Measurements from ENCODE around the gene CNPY2.
"Not testable (repeated sequence)": the region's sequence is repeated elsewhere in the genome, so short reads cannot be mapped to it uniquely, and the experiment has no call there.

Gene CNPY2

DNA sequence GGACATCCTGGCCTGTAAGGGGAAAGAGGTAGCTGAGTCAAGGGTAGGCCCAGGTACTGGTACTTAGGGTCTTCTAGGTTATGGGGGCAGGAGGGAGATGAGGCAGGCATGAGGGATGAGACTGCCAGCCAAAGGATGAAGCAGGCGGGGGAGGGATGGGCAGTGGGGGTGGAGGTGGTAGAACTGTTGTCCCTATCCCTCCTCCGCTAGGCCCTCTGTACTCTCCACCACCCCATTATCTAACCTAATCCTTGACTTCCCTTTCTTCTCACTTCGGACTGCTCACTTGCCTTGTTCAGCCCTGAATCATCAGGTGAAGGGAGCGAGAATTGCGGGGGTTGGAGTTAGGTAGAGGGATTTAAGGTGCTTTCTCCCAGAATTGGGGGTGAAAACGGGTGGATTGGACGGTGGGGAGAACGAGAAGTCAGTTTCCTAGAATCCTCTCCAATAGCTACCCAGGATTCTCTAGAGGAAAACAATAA, 17.4 kb upstream of the CNPY2 start:
- peak; percentile 46 for DNase-seq

DNA sequence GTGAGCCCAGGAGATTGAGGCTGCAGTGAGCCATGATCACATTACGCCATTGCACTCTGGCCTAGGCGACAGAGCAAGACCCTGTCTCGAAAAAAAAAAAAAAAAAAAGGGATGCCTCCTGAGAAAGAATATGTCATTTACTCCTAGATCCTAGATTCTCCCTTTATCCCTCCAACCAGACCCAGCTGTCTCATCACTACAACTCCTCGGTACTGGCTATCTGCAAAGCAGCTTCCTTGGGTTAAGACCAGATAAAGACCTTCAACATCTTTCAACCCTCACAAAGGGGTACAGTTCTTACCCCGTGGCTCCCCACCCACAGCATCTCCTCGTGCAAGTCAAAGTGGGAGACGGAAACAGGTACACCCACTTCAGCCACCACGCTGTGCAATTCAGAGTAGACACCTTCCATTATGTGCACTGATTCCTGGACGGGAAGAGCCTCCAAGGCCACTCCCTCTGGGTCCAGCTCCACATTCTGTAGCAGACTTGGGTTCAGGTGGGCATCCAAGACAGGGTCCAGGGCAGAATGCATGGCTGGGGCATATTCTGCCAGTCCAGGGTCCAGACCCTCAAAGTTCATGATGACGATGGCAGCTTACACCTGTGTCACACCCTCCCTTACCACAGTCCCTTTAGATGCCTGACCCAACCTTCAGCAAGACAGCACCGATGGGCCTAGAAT, 16.9 kb upstream of the CNPY2 start:
- DNase-seq: no peak

DNA sequence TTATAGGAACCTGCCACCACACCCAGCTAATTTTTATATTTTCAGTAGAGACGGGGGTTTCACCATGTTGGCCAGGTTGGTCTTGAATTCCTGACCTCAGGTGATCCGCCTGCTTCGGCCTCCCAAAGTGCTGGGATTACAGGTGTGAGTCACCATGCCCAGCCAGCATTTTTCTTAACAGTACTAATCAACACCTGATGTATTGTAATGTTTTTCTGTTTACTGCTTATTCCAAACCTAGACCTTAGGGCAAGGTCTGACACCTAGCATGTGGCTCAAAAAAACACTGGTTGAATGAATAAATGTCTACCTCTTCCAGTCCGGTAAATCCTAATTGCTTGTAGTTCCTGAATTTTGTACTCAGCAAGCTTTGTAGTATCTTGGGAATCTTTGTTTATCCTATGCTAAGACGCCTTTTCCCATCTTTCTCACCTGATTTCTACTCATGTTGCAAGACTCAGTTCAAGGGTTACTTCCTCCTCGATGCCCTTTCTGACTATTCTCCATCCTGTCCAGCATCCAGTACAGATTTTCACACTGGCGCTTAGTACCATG, 15.2 kb upstream of the CNPY2 start:
- no peak for DNase-seq

DNA sequence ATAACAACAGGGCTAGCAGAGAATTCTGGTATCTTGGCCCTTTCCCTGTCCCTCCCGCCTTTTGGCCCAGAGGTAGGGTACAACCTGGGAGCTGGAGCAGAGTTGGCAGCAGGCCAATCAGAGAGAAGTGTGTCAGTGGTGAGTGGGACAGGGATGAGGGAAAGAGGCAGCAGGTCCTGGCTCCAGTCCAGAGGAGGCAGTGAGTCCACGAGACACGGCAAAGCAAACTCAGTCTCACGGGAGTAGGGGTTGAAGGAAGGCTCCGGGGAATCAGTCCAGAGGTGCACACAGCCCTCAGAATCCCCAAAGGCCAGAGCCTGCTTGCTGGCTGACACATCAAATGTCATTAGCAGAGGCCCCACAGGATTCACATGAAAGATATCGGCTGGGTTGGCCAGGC, 10.7 kb upstream of the CNPY2 start:
- DNase-seq: no peak

DNA sequence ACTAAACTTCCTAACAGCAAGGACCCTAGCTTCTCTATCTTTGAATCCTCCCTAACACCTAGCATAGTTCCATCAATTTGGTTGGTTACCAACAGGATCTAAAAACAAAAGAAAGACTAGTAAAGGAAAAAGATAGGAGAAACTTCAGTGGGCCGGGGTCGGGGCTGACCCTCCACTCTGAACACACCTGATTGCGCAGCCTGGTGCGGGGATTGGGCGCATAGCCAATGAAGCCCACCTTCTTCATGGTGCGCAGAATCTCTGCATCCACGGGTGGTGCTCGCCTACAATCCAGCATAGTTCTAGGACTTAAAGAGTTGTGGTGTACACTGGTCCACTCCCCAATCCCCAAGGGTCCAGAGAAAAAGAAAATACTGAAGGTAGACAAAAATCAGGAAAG, 10.3 kb upstream of the CNPY2 start:
- DNase-seq: no peak

DNA sequence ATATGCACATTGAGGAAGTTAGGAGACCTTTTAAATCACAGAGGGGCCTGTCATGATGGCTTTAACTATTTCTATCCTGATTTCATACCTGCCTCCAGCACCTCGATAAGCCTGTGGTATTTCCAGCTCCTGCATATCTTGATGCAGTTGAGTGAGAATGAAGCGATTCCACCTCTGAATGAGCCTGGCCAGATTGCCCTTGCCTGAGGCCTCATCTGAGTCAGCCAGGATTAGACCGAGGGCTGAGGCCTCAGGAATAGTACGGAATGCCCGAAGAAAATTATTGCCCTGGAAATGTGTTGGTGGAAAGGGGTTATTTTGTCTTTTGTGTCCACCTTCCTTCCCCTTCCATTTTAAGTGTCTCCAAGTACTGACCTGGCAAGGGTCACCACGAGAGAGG, 8.4 kb upstream of the CNPY2 start:
- no peak for DNase-seq

DNA sequence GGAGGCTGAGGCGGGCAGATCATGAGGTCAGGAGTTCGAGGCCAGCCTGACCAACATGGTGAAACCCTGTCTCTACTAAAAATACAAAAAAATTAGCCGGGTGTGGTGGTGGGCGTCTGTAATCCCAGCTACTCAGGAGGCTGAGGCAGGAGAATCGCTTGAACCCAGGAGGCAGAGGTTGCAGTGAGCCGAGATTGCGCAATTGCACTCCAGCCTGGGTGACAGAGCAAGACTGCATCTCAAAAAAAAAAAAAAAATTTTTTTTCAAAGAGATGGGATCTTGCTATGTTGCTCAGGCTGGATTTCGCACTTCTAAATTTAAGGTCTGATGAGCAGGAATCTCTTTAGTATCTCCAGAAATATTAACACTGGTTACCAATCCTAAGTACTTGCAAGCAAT, 5.8 kb upstream of the CNPY2 start:
- DNase-seq: not testable (repeated sequence)

DNA sequence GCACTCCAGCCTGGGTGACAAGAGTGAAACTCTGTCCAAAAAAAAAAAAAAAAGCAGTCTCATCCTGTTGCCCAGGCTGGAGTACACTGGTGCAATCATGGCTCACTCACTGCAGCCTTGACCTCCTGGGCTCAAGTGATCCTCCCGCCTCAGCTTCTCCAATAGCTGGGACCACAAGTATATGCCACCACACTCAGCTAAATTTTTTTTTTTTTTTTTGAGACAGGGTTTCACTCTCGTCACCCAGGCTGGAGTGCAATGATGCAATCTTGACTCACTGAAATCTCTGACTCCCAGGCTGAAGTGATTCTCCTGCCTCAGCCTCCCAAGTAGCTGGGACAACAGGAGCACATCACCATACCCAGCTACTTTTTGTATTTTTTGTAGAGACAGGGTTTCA, 5.2 kb upstream of the CNPY2 start:
- DNase-seq: no peak

DNA sequence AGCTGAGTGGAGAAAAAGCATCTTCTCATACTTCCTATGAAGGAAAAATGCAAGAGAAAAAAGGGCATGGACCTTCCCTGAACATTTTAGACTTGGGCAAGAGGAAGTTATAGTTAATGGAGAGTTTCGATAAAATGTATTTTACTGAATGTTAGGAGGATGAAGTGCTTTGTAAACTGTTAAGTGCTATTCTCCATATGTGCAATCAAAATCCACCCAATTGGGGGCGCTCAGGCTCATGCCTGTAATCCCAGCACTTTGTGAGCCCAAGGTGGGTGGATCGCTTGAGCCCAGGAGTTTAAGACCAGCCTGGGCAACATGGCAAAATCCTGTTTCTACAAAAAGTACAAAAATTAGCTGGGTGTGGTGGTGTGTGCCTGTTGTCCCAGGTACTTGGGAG, 1.9 kb upstream of the CNPY2 start:
- no peak for DNase-seq

DNA sequence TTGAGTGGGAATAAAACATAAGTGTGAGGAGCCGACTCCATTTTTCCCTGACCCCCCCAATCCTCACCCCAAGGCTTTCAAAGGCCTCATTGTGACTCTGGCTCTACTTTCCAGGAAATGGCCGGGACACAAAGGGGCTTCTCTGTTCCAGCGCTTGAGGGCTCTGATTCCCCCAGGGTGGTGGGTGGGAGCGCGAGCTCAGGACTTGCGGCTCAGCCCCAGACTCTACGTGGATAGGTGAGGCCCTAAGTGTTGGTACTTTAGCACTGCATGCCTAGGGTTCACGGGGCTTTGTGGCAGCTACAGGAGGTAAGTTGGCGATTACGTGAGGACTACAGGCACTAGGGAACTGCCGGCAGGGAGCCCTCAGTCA, 553 bp downstream of the CNPY2 start:
- DNase-seq: peak; percentile 65

DNA sequence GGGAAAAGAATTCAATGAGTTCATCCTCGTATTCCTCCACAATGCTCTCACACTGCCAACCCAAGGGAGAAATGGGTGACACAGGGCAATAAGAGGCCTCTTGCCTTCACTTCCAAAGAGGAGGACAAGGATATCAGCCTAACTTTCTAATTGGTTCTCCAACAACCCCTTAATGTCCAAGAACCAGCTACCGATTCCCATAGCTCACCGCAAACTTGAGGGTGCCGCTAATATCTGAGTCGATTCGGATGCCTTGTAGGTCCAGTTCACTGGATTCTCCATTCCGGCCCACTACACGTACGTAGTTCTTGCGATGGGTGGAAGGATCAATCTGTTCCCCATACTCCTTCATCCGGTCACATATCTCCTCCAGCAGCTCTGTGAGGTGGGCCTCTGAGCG, 4.8 kb downstream of the CNPY2 start:
- DNase-seq: no peak

DNA sequence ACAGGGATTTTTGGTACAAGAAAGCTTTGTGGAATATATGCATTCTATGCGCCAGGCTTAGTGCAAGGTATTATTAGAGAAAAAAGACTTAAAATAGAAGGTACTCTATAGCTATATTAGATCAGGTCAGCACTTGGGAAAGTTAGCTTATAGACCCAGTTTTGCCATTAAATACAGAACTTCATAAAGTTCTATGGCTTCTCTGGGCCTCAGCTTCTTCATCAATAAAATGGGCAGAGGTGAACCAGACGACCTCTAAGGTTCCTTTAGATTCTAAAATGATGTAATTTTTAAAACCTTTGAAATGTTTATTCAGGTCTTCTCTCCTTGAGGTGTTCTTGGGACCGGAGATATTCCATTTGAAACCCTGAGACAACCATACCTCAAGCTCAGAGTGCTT, 7.1 kb downstream of the CNPY2 start:
- DNase-seq: no peak

DNA sequence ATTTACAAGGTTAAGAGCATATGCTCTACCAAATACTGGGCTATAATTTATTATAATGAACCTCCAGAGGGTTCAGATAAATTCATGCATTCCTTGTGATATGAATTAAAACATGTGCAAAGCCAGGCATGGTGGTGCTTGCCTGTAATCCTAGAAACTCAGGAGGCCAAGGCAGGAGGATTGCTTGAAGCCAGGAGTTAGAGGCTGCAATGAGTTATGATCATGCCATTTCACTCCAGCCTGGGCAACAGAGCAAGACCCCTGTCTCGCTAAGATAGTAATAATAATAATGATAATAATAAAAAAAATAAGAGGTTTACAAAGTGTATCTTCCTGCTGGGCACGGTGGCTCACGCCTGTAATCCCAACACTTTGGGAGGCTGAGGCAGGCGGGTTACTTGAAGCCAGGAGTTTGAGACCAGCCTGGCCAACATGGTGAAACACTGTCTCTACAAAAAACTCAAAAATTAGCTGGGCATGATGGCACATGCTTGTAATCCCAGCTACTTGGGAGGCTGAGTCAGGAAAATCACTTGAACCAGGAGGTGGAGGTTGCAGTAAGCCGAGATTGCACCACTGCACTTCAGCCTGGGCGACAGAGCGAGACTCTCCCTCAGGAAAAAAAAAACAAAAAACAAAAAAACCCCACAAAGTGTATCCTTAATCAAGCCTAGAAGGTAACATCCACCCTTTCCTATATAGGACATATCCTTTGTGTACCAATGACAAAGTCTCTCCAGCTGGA, 8.4 kb downstream of the CNPY2 start:
- DNase-seq: no peak

DNA sequence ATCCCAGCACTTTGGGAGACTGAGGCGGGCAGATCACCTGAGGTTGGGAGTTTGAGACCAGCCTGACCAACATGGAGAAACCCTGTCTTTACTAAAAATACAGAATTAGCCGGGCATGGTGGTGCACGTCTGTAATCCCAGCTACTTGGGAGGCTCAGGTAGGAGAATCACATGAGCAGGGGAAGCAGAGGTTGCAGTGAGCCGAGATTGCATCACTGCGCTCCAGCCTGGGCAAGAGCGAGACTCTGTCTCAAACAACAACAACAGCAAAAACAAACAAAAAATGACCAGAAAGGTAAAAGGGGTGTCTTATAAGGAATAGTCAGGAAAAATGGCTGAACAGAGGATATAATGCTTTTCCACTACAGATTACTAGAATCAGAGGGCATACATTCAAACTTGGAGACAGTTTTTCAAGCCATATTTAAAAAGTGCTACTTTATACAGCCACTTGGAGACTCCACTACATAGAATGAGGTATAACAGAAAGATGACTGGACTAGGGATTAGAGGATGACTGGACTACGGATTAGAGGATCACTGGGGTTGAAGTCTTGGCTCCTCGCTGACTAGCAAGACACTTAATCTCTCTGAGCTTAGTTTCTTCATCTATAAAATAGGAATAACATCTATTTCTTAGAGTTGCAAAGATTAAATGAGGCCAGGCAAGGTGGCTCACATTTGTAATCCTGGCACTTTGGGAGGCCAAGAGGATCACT, 10.8 kb downstream of the CNPY2 start:
- peak; percentile 38 for DNase-seq

DNA sequence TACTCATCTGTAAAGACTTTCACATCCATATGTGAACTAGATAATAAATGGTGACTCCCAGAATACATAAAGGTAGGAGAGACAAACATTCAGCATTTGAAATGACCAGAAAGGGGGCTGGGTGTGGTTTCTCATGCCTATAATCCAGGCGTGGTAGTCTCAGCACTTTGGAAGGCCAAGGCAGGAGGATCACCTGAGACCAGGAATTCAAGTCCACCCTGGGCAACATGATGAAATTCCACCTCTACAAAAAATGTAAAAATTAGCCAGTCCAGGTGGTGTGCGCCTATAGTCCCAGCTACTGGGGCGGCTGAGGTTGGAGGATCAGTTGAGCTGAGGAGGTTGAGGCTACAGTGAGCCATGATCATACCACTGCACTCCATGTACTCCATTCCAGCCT, 11.5 kb downstream of the CNPY2 start:
- DNase-seq: no peak

DNA sequence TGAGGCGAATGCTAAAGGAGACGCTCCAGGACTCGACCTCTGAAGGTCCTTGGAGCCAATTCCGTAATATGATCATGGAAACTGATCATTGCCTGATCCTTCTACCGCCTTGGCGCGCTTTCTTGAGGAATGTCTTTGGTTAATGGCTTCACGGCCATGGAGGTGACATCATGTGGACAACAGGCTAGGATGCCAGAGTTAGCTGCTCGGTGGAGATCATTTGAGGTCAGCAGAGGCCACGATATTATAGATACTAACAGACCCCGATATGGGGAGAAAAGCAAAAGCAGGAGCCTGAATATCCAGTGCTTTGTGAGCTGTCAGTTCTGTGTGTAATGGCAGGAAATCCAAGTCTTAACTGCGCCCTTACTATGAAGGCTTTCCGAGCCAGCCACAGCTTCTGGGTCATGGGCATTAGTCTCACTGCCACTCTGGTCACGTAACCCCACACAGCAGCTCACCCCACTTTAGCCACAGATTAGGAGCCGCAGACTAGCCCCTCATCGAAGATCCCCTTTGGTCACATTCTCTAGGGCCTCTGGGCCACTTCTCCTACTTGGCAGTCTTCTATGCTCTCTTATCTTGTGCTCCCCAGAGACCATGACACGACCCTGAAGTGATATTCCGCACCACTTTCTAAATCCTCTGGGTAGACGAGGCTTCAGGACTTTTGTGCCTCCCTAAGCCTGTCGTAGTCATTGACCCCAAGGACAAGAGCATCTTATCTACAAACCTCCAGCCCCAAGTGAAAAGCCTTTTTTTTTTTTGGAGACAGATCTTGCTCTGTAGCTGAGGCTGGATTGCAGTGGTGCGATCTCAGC, 14.9 kb downstream of the CNPY2 start:
- peak; percentile 43 for DNase-seq

DNA sequence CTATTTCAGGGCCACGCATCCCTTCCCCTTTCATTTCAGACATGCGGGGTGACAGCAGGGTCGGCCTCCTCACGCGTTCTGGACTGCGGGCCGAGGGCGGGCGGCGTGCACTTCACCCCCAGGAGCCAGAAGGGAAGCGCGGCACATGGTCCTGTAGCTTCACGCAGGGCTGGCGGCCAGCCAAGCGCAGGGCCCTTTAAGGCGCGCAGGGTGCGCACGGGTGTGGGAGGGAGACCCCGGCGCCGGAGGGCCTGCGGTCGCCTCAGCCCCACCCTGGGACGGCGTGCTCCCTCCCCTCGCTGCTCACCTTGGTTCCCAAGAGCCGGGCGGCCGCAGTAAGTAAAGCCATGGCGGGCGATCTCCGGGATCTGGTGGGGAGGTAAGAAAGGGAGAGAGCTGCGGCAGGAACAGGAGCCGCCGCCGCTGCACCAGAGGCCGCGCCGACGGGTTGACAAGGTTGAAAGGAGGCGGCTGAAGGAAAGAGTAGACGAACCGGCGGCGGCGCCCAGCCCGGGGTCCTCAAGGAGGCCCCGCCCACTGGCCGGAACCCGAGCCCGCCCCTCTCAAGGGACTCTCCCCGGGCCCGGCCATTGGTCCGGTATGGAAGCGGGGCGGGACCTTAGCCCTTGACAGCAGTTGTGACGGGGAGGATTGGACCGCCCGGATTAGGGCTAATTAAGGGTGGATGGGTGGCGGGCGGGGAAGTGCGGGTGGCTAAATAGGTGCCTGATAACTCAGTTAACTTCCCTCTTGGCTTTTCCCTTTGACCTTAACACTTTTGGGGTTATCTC, 15.7 kb downstream of the CNPY2 start, which contains the start of gene CS:
Gene CS (minus strand): TSS at position 478 of the 791 bp plus-strand sequence. CDS start 129 bp downstream, at position 349.
- DNase-seq: peak; percentile 100

DNA sequence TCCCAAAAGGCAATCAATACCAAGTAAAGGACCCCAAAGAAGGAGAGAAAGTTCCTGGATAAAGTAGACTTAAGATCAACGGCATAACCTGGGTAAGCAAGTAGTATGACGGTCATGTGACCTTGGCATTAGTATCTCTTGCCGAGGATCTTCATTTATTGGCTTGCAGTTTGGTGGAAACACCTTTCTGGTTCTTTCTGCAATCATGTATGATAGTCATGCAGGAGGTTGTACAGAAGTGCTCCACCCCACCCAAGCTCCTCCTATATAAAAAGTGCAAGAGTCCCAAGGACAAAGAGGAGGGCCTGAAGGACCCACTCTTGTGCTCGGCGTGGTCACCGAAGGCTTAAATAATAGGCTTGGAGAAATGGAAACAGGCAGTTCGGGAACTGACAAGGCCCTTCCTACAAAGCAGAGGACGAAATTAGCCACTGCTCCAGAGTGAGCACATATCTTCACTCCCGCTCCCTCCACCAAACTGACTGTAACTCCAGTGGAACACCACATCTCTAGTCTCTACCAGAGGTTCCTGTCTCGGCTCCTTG, 16.4 kb downstream of the CNPY2 start:
- DNase-seq: peak; percentile 55

DNA sequence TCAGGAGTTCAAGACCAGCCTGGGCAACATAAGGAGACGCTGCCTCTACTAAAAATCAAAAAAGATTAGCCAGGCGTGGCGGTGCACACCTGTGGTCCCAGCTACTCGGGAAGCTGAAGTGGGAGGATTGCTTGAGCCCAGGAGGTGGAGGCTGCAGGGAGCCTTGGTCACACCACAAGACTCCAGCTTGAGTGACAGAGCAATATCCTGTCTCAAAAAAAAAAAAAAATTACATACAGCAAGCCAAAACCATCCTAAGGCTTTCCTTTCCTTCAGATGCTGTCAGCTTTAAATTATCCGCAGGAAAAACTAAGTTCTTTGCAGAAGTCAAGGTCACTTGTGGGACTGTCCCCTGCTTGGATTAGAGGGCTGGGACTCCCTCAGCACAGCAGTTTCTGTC, 17.0 kb downstream of the CNPY2 start:
- no peak for DNase-seq

DNA sequence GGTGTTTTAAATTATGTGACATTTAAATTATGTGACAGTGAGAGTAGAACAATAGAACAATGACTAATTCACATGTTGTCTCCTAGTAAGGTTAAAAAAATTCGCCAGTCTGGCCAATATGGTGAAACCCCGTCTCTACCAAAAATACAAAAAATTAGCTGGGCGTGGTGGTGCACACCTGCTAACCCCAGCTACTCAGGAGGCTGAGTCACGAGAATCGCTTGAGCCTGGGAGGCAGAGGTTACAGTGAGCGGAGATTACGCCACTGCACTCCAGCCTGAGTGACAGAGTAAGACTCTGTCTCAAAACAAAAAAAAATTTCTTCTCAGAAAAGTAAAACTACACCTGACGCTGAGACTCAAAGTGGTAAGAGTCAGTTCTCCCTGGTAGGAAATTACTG, 18.4 kb downstream of the CNPY2 start:
- DNase-seq: no peak

DNA sequence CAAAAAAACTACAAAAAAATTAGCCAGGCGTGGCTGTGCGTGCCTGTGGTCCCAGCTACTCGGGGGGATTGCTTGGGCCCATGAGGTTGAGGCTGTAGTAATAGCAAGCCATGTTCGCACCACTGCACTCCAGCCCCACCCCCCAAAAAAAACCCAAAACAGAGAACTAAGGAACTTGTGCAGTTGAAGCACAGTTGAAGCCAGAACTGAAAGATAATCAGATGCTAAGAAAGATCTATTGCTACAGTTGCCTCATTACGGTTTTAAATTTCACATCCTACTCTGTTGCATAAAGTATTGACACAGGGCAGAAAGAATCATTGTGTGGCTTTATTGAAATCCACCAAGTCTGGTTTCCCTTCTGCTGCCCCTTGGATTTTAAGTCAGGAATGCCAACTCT, 19.5 kb downstream of the CNPY2 start:
- no peak for DNase-seq

DNA sequence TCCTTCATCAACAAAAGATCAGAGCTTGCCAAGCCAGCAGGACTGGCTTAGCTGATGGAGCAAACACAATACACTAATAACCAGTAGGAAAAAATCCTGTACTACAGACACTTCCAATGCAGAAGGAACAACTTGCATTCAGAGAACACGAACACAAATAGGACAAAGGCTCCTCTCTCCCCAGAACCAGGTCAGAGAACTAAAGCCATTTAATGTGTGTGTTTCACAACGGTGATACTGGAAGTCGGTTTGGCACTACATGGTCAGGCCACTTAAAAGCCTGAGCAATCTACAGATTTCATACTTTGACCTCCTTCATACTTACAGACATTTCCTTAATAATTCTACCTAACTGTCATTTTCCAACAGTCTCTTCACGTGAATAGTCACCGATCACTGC, 22.0 kb downstream of the CNPY2 start:
- DNase-seq: no peak
